LNCaP clone FGC (cell line): Measurements from ENCODE around the gene SWT1.
"Not testable (repeated sequence)": the region's sequence is repeated elsewhere in the genome, so short reads cannot be mapped to it uniquely, and the experiment has no call there.

ENCODE experiments used
- DNase-seq: peaks from one replicate; pipeline ENCODE4 v3.0.0-alpha.2; 2011; ENCODE audit warnings: low read depth
- H3K4me3 ChIP-seq: 2 replicates; pipeline ENCODE4 v1.5.1; 2011; ENCODE audit warnings: mild to moderate bottlenecking, low read depth, low read length, control low read depth
- CTCF ChIP-seq: IDR thresholded peaks from 2 replicates; pipeline ENCODE4 v1.5.1; 2012; ENCODE audit warnings: mild to moderate bottlenecking; ENCODE audit not compliant: control insufficient read depth, insufficient read depth; ENCODE audit errors: extremely low read depth

Gene SWT1

GRCh38 chr1:185232874-185233273 lies 75.9 kb downstream of the SWT1 start:
- no peak for TF ChIP-seq CTCF
- DNase-seq: no peak
- no peak overlapping the region for H3K4me3 ChIP-seq

GRCh38 chr1:185234183-185234582 lies 77.2 kb downstream of the SWT1 start:
- not testable (repeated sequence) for DNase-seq, H3K4me3 ChIP-seq

GRCh38 chr1:185237176-185237575 lies 80.2 kb downstream of the SWT1 start:
- H3K4me3 ChIP-seq, DNase-seq: not testable (repeated sequence)

GRCh38 chr1:185237661-185238060 lies 80.7 kb downstream of the SWT1 start:
- DNase-seq: no peak
- H3K4me3 ChIP-seq: no peak overlapping the region
- no peak for TF ChIP-seq CTCF

GRCh38 chr1:185238447-185238846 lies 81.5 kb downstream of the SWT1 start:
- no peak for DNase-seq
- H3K4me3 ChIP-seq: no peak overlapping the region
- TF ChIP-seq CTCF: peak; percentile 49

GRCh38 chr1:185239861-185240260 lies 82.9 kb downstream of the SWT1 start:
- no peak for DNase-seq
- no peak for TF ChIP-seq CTCF
- H3K4me3 ChIP-seq: no peak overlapping the region

GRCh38 chr1:185241127-185241526 lies 84.2 kb downstream of the SWT1 start:
- no peak overlapping the region for H3K4me3 ChIP-seq
- TF ChIP-seq CTCF: no peak
- DNase-seq: no peak

GRCh38 chr1:185244015-185244747 lies 87.2 kb downstream of the SWT1 start:
- no peak for DNase-seq
- no peak for TF ChIP-seq CTCF
- no peak overlapping the region for H3K4me3 ChIP-seq
